GM08714 (cell line): Measurements from ENCODE around the gene RFLNA.

Experiments
- H3K4me3 ChIP-seq: fragments of 200-500 bp; sonication (Bioruptor generic); 2 replicates; pipeline ENCODE4 v1.5.1; 2014; ENCODE audit warnings: mild to moderate bottlenecking, low read length, inconsistent platforms
- ZNF274 ChIP-seq: IDR thresholded peaks from 2 replicates; pipeline ENCODE4 v1.6.1; 2012; ENCODE audit warnings: mild to moderate bottlenecking, low read depth, low read length

Gene RFLNA

DNA sequence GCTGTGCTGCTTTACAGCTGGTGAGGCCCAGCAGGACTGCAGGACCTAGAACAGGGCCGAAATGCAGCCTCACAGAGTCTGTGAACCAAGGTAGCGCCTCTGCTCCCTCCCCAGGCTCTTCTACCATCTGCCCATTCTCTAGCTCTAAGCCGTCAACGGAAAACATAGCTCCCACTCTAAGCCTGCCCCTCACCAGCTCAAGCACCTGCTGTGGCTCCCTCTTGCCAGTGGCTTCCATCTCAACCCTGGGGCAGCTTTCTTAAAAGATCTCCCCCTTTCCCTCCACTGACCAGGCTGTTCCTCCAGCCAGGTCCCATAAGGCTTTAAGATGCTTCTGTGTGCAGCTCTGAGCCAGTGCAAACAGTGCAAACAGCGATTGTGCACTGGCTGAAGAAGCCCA is 61.3 kb downstream of the RFLNA start:
- no peak for TF ChIP-seq ZNF274
- H3K4me3 ChIP-seq = no peak overlapping the region

DNA sequence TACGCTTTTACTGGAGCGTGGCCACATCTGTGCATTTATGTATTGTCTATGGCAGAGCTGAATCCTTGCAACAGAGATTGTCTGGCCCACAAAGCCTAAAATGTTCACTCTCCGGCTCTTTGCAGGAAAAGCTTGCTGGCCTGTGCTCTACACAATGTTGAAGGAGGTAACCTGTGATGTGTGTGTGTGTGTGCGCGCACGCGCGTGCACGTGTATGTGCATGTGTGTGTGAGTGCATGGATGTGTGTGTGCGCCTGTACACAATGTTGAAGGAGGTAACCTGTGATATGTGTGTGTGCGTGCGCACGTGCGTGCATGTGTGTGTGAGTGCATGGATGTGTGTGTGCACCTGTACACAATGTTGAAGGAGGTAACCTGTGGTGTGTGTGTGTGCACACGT is 62.7 kb downstream of the RFLNA start:
- no peak overlapping the region for H3K4me3 ChIP-seq
- no peak for TF ChIP-seq ZNF274

DNA sequence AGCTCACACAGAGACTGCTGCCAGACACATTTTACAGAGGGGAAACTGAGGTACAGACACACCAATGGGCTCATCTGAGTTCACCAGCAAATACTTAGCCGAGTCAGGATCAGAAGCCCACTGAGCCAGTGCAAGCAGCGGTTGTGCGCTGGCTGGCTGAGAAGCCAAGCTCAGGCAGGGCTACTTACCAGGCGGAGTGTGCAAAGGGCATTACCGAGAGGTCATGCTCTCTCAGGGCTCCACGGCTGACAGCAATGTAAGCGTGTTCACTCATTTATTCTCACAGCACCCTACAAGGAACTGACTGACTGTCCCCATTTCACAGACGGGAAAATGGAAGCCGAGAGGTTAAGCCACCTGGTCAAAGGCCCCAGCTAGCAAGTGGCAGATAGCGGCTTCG is 63.7 kb downstream of the RFLNA start:
- TF ChIP-seq ZNF274 = no peak
- H3K4me3 ChIP-seq = no peak overlapping the region

DNA sequence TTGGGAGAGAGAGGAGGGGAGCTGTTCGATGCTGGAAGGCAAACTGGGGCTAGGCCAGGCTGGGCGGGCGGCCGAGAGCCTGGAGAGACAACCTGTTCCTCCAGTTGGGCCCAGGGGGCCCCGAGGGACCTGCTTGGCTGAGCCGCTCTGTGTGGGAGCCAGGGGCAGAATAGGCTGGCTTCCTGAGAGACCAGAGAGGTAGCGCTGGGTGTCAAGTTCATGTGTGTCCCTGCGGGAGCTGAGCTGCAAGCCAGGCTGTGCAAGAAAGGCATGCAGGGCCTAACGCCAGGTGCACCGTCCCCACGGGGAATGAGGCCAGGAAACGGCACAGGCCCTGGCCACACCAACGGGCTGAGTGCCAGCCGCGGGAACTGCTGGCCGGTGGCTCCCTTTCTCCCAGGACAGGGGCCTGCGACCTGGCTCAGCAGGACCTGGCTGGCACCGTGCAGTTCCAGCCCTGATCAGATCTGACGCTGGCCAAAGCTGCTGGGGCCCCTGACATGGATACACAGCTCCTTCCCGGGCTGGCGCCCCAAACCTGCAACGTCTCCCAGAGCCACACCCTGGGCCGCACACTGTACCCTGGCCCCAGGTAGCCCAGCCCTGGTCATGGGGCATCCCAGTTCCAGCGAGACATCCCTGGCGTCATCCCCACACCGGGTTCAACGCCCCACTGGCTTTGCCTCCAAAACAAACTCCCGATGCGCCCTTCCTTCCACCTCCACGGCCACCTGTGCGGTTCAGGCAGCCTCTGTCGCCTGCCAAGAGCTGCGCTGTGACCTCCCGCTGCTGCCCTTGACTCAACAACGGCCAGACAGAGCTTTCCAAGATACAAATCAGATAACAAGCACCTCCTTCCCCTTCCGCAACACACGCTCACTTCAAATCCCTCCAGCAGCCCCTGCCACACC is 65.0 kb downstream of the RFLNA start:
- no peak for TF ChIP-seq ZNF274
- H3K4me3 ChIP-seq = no peak overlapping the region

DNA sequence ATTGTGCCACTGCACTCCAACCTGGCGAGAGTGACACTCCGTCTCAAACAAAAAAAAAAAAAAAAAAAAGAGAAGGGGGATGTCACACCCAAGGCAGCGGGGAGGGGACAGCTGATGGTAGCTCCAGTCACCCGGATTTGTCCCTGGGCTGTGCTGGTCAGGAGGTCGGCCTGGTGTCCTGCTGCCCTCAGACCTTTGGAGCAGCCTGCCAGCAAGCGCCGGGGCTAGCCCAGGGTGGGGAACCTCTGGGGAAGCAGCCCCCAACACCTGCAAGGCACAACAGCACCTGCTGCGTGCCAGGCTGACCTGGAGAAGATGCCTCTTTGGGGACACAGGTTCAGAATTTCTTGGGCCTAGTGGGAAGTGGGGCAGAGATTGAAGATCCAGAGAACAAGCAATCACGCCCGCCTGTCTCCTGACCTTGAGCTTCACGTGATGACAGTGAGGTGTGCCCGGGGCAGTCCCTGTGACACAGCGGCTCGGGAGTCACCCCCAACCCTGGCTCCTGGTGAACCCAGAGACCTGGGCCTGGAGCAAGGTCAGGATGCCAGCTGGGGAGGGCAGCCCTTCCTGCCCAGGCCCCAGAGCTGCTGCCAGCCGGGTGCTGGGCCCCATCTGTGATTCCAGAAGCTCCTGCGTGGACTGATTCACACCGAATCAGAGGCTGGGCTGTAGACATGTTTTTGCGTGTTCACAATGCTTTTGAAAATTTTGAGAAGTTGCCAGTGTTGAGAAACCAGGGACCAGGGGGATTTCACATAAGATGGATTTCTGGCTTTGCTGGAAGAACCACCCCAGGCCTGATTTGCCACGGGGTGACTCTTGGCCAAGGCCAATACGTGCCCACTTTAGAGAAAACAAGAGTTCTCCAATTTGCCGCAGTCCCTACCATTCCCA is 66.4 kb downstream of the RFLNA start:
- H3K4me3 ChIP-seq = no peak overlapping the region
- TF ChIP-seq ZNF274 = no peak

DNA sequence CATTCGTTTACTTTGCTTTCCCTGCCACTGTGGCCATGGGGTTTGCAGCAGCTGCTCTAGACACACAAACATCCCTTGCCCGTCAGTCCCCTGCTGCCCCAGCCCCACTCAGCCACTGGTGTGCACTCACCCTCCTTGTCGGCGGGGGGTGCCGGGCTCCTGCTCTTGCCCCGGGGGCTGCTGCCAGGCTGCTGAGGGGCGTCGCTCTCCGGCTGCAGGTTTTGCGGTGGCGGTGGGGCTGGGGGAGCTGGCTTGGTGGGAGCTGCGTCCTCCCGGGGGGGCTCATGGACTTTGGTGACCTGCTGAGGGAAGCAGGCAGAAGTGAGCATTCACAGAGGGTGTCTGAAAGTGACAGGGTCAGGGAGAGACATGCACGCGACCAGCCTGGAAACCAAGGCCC is 67.1 kb downstream of the RFLNA start:
- TF ChIP-seq ZNF274 = no peak
- no peak overlapping the region for H3K4me3 ChIP-seq

DNA sequence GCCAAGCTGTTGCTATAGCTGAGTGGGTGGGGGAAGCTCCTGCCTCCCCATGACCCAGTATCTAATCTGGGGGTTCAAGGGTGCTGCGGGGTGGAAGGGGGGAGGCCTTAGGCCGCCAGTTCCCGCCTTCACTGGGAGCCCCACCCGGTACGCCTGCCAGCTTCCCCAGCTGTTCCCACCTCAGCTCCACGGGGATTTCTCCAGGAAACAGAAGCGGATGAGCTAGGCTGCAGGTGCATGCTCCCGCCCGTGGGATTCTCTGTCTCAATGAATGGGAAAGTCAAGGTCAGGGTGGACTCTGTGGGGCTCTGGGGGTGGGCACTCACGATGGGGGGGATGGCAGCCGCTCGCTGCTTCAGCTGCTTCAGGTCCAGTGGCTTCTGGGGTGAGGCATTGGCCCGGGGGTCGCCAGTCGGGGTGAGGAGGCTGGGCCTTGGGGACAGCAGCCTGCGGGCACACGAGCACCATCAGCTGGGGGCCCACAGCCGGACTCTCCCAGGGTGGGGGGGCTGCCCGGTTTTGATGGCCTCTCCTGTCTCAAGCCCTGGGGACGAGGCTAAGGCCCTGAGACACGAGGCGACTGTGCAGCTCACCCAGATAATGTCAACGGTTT is 68.6 kb downstream of the RFLNA start:
- no peak for TF ChIP-seq ZNF274
- no peak overlapping the region for H3K4me3 ChIP-seq

DNA sequence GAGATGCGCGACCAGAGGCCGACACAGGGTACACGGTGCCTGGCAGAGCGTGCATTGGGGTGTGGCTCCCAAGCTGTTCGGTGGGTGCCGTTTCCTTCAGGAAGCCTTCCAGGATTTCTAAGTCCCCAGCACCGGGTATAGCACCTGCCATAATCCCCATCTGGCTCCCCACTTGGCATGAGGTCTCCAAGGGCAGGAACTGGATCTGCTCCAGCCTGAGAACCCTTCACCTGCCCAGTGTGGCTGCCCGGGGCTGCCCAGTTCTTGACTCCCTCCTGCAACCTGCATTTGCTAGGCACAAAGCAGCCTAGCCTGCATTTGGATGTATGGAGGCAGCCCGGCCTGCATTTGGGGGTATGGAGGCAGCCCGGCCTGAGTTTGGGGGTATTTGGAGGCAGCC is 69.7 kb downstream of the RFLNA start:
- H3K4me3 ChIP-seq = no peak overlapping the region
- no peak for TF ChIP-seq ZNF274
